ACHN (cell line): ENCODE data around the gene QRICH2.
"Not testable (repeated sequence)": the region's sequence is repeated elsewhere in the genome, so short reads cannot be mapped to it uniquely, and the experiment has no call there.

Experiments
- DNase-seq: peaks from one replicate; pipeline ENCODE4 v3.0.0-alpha.2; 2015
- in situ Hi-C: cut with HindIII; loops from 2 replicates; pipeline ENCODE4 v1.10.0; 2017; ENCODE audit warnings: low sequenced_read_pairs, low pct_ligation_motif_present, low pct_unique_long_range_greater_than_20kb

Gene QRICH2

GRCh38 chr17:76307966-76308338, at the start of gene QRICH2:
Gene QRICH2, minus strand, starts transcription at chr17:76308276. Its CDS starts 278 bp downstream, at chr17:76307998.
- in situ Hi-C loops: no loop called here
- no peak for DNase-seq

- in situ Hi-C loops: no loop called here
- no peak for DNase-seq
These were observed 49.6 kb upstream of the QRICH2 start for GRCh38 chr17:76357597-76358158.

GRCh38 chr17:76356803-76357456, 48.9 kb upstream of the QRICH2 start:
- DNase-seq: no peak
- in situ Hi-C loops: no loop called here

- DNase-seq: no peak
- in situ Hi-C loops: no loop called here
These were observed 46.8 kb upstream of the QRICH2 start for GRCh38 chr17:76354747-76355310.

- in situ Hi-C loops: no loop called here
- DNase-seq: no peak
These were observed 46.2 kb upstream of the QRICH2 start for GRCh38 chr17:76354317-76354729.

GRCh38 chr17:76353599-76354316, 45.7 kb upstream of the QRICH2 start, which contains the start of gene PRPSAP1:
Gene PRPSAP1, minus strand, starts transcription at chr17:76353916. Its CDS starts 213 bp downstream, at chr17:76353703.
- DNase-seq: peak; percentile 92
- in situ Hi-C loops: no loop called here

GRCh38 chr17:76353004-76353598, 45.0 kb upstream of the QRICH2 start:
- DNase-seq: peak; percentile 17
- in situ Hi-C loops: no loop called here

- in situ Hi-C loops: no loop called here
These were observed 43.5 kb upstream of the QRICH2 start for GRCh38 chr17:76351526-76352071.

GRCh38 chr17:76350463-76350862, 42.4 kb upstream of the QRICH2 start:
- in situ Hi-C loops: no loop called here
- DNase-seq: no peak

More at GRCh38 chr17:76351526-76352071, 43.5 kb upstream of the QRICH2 start:
- no peak for DNase-seq

- in situ Hi-C loops, DNase-seq: not testable (repeated sequence)
These were observed 38.9 kb upstream of the QRICH2 start for GRCh38 chr17:76346936-76347335.

GRCh38 chr17:76345377-76345974, 37.4 kb upstream of the QRICH2 start:
- in situ Hi-C loops: no loop called here
- no peak for DNase-seq

GRCh38 chr17:76343106-76343505, 35.0 kb upstream of the QRICH2 start:
- in situ Hi-C loops: no loop called here
- DNase-seq: no peak

- no peak for DNase-seq
- in situ Hi-C loops: no loop called here
These were observed 33.2 kb upstream of the QRICH2 start for GRCh38 chr17:76341301-76341700.

- DNase-seq: no peak
- in situ Hi-C loops: no loop called here
These were observed 29.3 kb upstream of the QRICH2 start for GRCh38 chr17:76337413-76337777.

- in situ Hi-C loops: no loop called here
These were observed 28.8 kb upstream of the QRICH2 start for GRCh38 chr17:76336756-76337412.

GRCh38 chr17:76335716-76336381, 27.8 kb upstream of the QRICH2 start:
- no peak for DNase-seq
- in situ Hi-C loops: no loop called here

More at GRCh38 chr17:76336756-76337412, 28.8 kb upstream of the QRICH2 start:
- no peak for DNase-seq

- DNase-seq: no peak
- in situ Hi-C loops: no loop called here
These were observed 25.8 kb upstream of the QRICH2 start for GRCh38 chr17:76333673-76334505.
